DND-41 (cell line): ENCODE measurements around the gene IGSF8.

Source experiments
- ATAC-seq: fragments of 200-7000 bp; cut with Tn5 transposase; 3 replicates; pipeline ENCODE4 v1.9.1; 2021; ENCODE audit warnings: low read depth; ENCODE audit not compliant: insufficient read depth
- DNase-seq: peaks from one replicate; pipeline ENCODE4 v3.0.0-alpha.2; 2020
- H2AFZ ChIP-seq: 2 replicates; pipeline ENCODE4 v1.6.0; 2012; ENCODE audit warnings: low read depth, low read length
- H3K27ac ChIP-seq: 2 replicates; pipeline ENCODE4 v1.5.1; 2012; ENCODE audit warnings: low read length, inconsistent platforms
- H3K27me3 ChIP-seq: fragments of 200-600 bp; sonication (generic); 2 replicates; pipeline ENCODE4 v1.6.0; 2012; ENCODE audit warnings: low read length, mild to moderate bottlenecking, inconsistent platforms; ENCODE audit not compliant: insufficient read depth, poor library complexity
- H3K36me3 ChIP-seq: 2 replicates; pipeline ENCODE4 v1.5.1; 2012; ENCODE audit warnings: low read length, inconsistent platforms; ENCODE audit not compliant: insufficient read depth
- H3K4me1 ChIP-seq: 2 replicates; pipeline ENCODE4 v1.5.1; 2012; ENCODE audit warnings: mild to moderate bottlenecking, low read length; ENCODE audit not compliant: insufficient read depth
- H3K4me2 ChIP-seq: 2 replicates; pipeline ENCODE4 v1.6.0; 2012; ENCODE audit warnings: mild to moderate bottlenecking, moderate library complexity, low read length, inconsistent platforms; ENCODE audit not compliant: insufficient read depth
- H3K4me3 ChIP-seq, 2 experiments: fragments of 200-600 bp in 1 of 2; shearing (Covaris generic) in 1 of 2; 2 replicates each; pipeline ENCODE4 v1.5.1; 2012 to 2016; ENCODE audit warnings: inconsistent platforms in 2 of 2, low read length in 2 of 2, mild to moderate bottlenecking in 2 of 2, low read depth in 1 of 2, moderate library complexity in 1 of 2
- H3K79me2 ChIP-seq: 2 replicates; pipeline ENCODE4 v1.6.0; 2012; ENCODE audit warnings: low read length, inconsistent platforms; ENCODE audit not compliant: insufficient read depth
- H3K9ac ChIP-seq: 2 replicates; pipeline ENCODE4 v1.6.0; 2012; ENCODE audit warnings: low read depth, mild to moderate bottlenecking, inconsistent platforms, low read length, moderate library complexity
- H3K9me3 ChIP-seq: 2 replicates; pipeline ENCODE4 v1.5.1; 2012; ENCODE audit warnings: low read length, moderate library complexity, mild to moderate bottlenecking, inconsistent platforms; ENCODE audit not compliant: insufficient read depth, severe bottlenecking
- H4K20me1 ChIP-seq: 2 replicates; pipeline ENCODE4 v1.6.0; 2012; ENCODE audit warnings: low read length; ENCODE audit not compliant: insufficient read depth
- CTCF ChIP-seq: IDR thresholded peaks from 2 replicates; pipeline ENCODE4 v1.5.1; 2012; ENCODE audit warnings: borderline replicate concordance, low read length, moderate library complexity, mild to moderate bottlenecking; ENCODE audit not compliant: poor library complexity, severe bottlenecking; ENCODE audit errors: extremely low read depth
- EZH2 ChIP-seq: IDR thresholded peaks from 3 replicates; pipeline ENCODE4 v1.6.1; 2012; ENCODE audit warnings: borderline replicate concordance, low read depth, mild to moderate bottlenecking, moderate library complexity, low read length, inconsistent platforms; ENCODE audit not compliant: severe bottlenecking

The IGSF8 gene

GRCh38 chr1:160117709-160118183 is 19.3 kb upstream of the IGSF8 start:
- H3K9me3 ChIP-seq, result no peaks in the 10 kb centered on the region
- no peak overlapping the region for H3K9ac ChIP-seq
- ATAC-seq (no peak), DNase-seq (no peak)
- no peaks in the 10 kb centered on the region for H3K36me3 ChIP-seq
- no peaks in the 10 kb centered on the region for H3K4me1 ChIP-seq
- no peak overlapping the region for H3K4me2 ChIP-seq
- no peak overlapping the region for H2AFZ ChIP-seq
- no peak for TF ChIP-seq EZH2
- TF ChIP-seq CTCF, result no peak
- H3K27ac ChIP-seq, result no peak overlapping the region
- no peaks in the 10 kb centered on the region for H3K79me2 ChIP-seq
- H3K4me3 ChIP-seq, result no peak overlapping the region
- no peaks in the 10 kb centered on the region for H4K20me1 ChIP-seq
- H3K27me3 ChIP-seq, result peaks cover 34% of the 10 kb centered on the region

GRCh38 chr1:160117300-160117699 is 18.9 kb upstream of the IGSF8 start:
- H3K9ac ChIP-seq, result no peak overlapping the region
- no peak overlapping the region for H3K4me2 ChIP-seq
- no peaks in the 10 kb centered on the region for H3K36me3 ChIP-seq
- no peaks in the 10 kb centered on the region for H3K79me2 ChIP-seq
- no peak for DNase-seq
- no peak for ATAC-seq
- H3K27ac ChIP-seq, result no peak overlapping the region
- H2AFZ ChIP-seq, result no peak overlapping the region
- no peaks in the 10 kb centered on the region for H3K9me3 ChIP-seq
- H3K4me3 ChIP-seq, result no peak overlapping the region
- no peaks in the 10 kb centered on the region for H3K4me1 ChIP-seq
- TF ChIP-seq CTCF (no peak), EZH2 (no peak)
- no peaks in the 10 kb centered on the region for H4K20me1 ChIP-seq
- H3K27me3 ChIP-seq, result peaks cover 34% of the 10 kb centered on the region

- no peaks in the 10 kb centered on the region for H4K20me1 ChIP-seq
- no peaks in the 10 kb centered on the region for H3K9me3 ChIP-seq
- no peak overlapping the region for H3K4me2 ChIP-seq
- H3K4me1 ChIP-seq, result no peaks in the 10 kb centered on the region
- TF ChIP-seq EZH2, result no peak
- no peak for TF ChIP-seq CTCF
- H3K36me3 ChIP-seq, result no peaks in the 10 kb centered on the region
- no peaks in the 10 kb centered on the region for H3K79me2 ChIP-seq
- no peak overlapping the region for H3K4me3 ChIP-seq
- no peak for DNase-seq
- H3K9ac ChIP-seq, result no peak overlapping the region
- H3K27ac ChIP-seq, result no peak overlapping the region
- no peak for ATAC-seq
- peaks cover 34% of the 10 kb centered on the region for H3K27me3 ChIP-seq
- H2AFZ ChIP-seq, result no peak overlapping the region
These were observed 18.1 kb upstream of the IGSF8 start for GRCh38 chr1:160116283-160117147.
